CD4-positive, alpha-beta memory T cell (primary cell): Measurements from ENCODE around the gene FAF1. TPM values are rescaled to one million over a fixed set of nuclear protein-coding genes. Genes with fewer than 3 reads are reported as not detected.
"Not testable (repeated sequence)": the region's sequence is repeated elsewhere in the genome, so short reads cannot be mapped to it uniquely, and the experiment has no call there.

ENCODE experiments used
- CTCF ChIA-PET: fragments of 350-600 bp; sonication (Branson Sonifier 250); formaldehyde crosslinking; loops from one replicate; lab custom pipeline; 2021; ENCODE audit warnings: inconsistent platforms; ENCODE audit not compliant: partially characterized antibody; lab: Charles Lee
- POLR2A ChIA-PET: fragments of 350-600 bp; sonication (Branson Sonifier 250); formaldehyde crosslinking; loops from one replicate; lab custom pipeline; 2021; ENCODE audit not compliant: partially characterized antibody; lab: Charles Lee
- DNase-seq, 5 donors: peaks; one replicate each; pipeline versions ENCODE4 v3.0.0 to v3.0.0-alpha.2; 2020 to 2022; ENCODE audit warnings: mixed read lengths in 1 of 5
- H3K27ac ChIP-seq: one replicate; pipeline ENCODE4 v1.7.0; 2013; ENCODE audit warnings: low read depth, low read length
- H3K27me3 ChIP-seq: 2 replicates; pipeline ENCODE4 v1.7.0; 2013; ENCODE audit warnings: mild to moderate bottlenecking, low read length, moderate library complexity; ENCODE audit not compliant: insufficient read depth
- H3K36me3 ChIP-seq: 2 replicates; pipeline ENCODE4 v1.7.0; 2013; ENCODE audit warnings: mild to moderate bottlenecking, low read length, moderate library complexity; ENCODE audit not compliant: insufficient read depth
- H3K4me1 ChIP-seq: 2 replicates; pipeline ENCODE4 v1.7.0; 2013; ENCODE audit warnings: mild to moderate bottlenecking, low read length, moderate library complexity; ENCODE audit not compliant: insufficient read depth
- H3K4me3 ChIP-seq, 2 donors: one replicate each; pipeline ENCODE4 v1.7.0; 2013; ENCODE audit warnings: low read length in 2 of 2, mild to moderate bottlenecking in 1 of 2
- H3K9me3 ChIP-seq, 2 donors: one replicate each; pipeline ENCODE4 v1.7.0; 2013; ENCODE audit warnings: low read length in 2 of 2, control low read depth in 1 of 2; ENCODE audit not compliant: control insufficient read depth in 1 of 2
- H3K27ac Mint-ChIP-seq, 7 donors: one replicate each; pipeline ENCODE4 v1.8.0; 2020 to 2021; ENCODE audit warnings: mixed read lengths in 7 of 7, mild to moderate bottlenecking in 6 of 7, inconsistent platforms in 3 of 7, moderate library complexity in 3 of 7
- H3K27me3 Mint-ChIP-seq, 2 donors: one replicate each; pipeline ENCODE4 v1.8.0; 2020 to 2021; ENCODE audit warnings: mixed read lengths in 2 of 2
- H3K36me3 Mint-ChIP-seq, 2 donors: one replicate each; pipeline ENCODE4 v1.8.0; 2020 to 2021; ENCODE audit warnings: mixed read lengths in 2 of 2, inconsistent platforms in 1 of 2, mild to moderate bottlenecking in 1 of 2
- H3K4me1 Mint-ChIP-seq, 4 donors: one replicate each; pipeline ENCODE4 v1.8.0; 2020 to 2021; ENCODE audit warnings: mixed read lengths in 4 of 4, mild to moderate bottlenecking in 1 of 4
- H3K4me3 Mint-ChIP-seq, 8 donors: one replicate each; pipeline ENCODE4 v1.8.0; 2020 to 2021; ENCODE audit warnings: mixed read lengths in 8 of 8, mild to moderate bottlenecking in 7 of 8, moderate library complexity in 6 of 8, inconsistent platforms in 3 of 8
- H3K9me3 Mint-ChIP-seq, 8 donors: one replicate each; pipeline ENCODE4 v1.8.0; 2020 to 2021; ENCODE audit warnings: mixed read lengths in 8 of 8, mild to moderate bottlenecking in 5 of 8, inconsistent platforms in 3 of 8, moderate library complexity in 1 of 8
- intact Hi-C: fragments of 100-400 bp; cut with micrococcal nuclease; formaldehyde crosslinking; loops from one replicate; pipeline ENCODE4 v1.15.1; 2023
- polyA plus RNA-seq, 2 donors: library from polyadenylated mRNA; unstranded; fragments of 300-500 nt; fragmentation: Illumina TruSeq; gene quantifications; one replicate each; pipeline ENCODE4 v1.2.3, GENCODE V29; 2021
- total RNA-seq, 2 experiments: library from RNA; stranded (reverse); gene quantifications; one replicate each; pipeline ENCODE4 v1.2.3, GENCODE V29; 2021

FAF1 gene
- total and polyA plus RNA-seq, 4 experiments from 2014 or later: 36.0 to 60.2 (median 53.9) TPM

DNA sequence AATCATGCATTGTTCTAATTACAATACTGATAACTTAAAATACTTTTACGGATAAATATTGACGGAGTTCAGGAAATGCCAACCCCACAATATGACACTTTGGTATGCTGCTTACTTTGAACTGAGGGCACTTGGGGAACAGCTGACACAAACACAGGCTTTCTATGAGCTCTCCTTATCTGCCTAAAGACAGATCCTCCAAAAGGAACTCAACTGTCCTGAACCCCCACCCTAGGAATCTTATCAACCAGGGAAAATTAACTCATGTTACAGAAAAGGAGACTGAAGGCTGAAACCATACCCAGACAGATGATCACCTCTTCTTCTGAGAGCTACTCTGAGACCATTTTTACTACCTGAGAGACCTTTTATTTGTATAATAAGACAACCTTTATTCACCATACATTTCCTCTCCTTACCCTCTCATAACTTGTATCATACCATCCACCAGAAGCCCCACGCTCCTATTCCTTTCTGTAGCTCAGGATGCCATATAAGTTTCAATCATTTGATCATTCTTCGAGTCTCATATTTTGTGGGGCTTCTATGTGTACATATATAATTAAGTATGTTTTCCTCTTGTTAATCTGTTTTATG lies 239.5 kb downstream of the FAF1 start:
- no peak for DNase-seq
- no peaks in the 10 kb centered on the region for H3K36me3 ChIP-seq
- POLR2A ChIA-PET: no interaction called here

DNA sequence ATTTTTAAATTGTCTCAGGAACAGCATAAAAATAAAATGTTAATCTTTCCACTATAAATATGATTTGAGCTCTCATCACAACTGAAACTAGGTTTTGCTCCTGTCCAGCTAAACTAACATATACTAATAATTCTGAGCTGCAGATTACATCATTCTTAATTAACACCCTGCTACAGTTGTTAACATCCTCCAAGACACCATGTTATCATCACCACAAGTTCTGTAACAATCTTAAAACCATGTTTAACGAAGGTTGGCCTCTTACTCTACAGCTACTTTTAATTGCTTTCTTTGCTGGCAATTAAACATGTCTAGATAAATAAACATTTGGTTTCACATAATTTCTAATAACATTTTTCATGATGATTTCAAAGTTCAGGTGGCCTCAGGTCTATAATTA lies 240.9 kb downstream of the FAF1 start:
- Histone ChIP-seq H3K9me3 (no peaks in the 10 kb centered on the region), H3K4me3 (no peak overlapping the region), H3K36me3 (no peaks in the 10 kb centered on the region), H3K27me3 (no peaks in the 10 kb centered on the region), H3K4me1 (peaks cover 6% of the 10 kb centered on the region), H3K27ac (no peak overlapping the region)
- H3K36me3 Mint-ChIP-seq: peaks cover 16 to 34% of the 10 kb centered on the region in 2 donors
- H3K4me3 Mint-ChIP-seq: no peak overlapping the region
- no peak for DNase-seq
- ChIA-PET CTCF (interaction anchor here (1.5 kb wide), 1 partner anchor 14 kb away, joined by 4 read pairs; no protein-coding TSS in a partner anchor), POLR2A (no interaction called here)
- H3K27me3 Mint-ChIP-seq: no peaks in the 10 kb centered on the region
- no peak overlapping the region for H3K27ac Mint-ChIP-seq
- intact Hi-C loops: no loop called here
- H3K4me1 Mint-ChIP-seq: peaks cover 6 to 12% (median 9%) of the 10 kb centered on the region in 4 donors
- H3K9me3 Mint-ChIP-seq: peaks cover 0 to 2% (median 0%) of the 10 kb centered on the region in 8 donors

More for the DNA sequence above, 239.5 kb downstream of the FAF1 start:
- H3K4me1 Mint-ChIP-seq: peaks cover 18 to 25% (median 22%) of the 10 kb centered on the region in 4 donors
- H3K27ac Mint-ChIP-seq: no peak overlapping the region
- Histone ChIP-seq H3K27ac (no peak overlapping the region), H3K9me3 (no peaks in the 10 kb centered on the region), H3K4me3 (no peak overlapping the region), H3K27me3 (no peaks in the 10 kb centered on the region), H3K4me1 (peaks cover 20% of the 10 kb centered on the region)
- peaks cover 16 to 37% of the 10 kb centered on the region in 2 donors for H3K36me3 Mint-ChIP-seq
- intact Hi-C loops: no loop called here
- no peaks in the 10 kb centered on the region for H3K27me3 Mint-ChIP-seq
- no peak overlapping the region for H3K4me3 Mint-ChIP-seq
- peaks cover 0 to 2% (median 0%) of the 10 kb centered on the region in 8 donors for H3K9me3 Mint-ChIP-seq
- CTCF ChIA-PET: no interaction called here

DNA sequence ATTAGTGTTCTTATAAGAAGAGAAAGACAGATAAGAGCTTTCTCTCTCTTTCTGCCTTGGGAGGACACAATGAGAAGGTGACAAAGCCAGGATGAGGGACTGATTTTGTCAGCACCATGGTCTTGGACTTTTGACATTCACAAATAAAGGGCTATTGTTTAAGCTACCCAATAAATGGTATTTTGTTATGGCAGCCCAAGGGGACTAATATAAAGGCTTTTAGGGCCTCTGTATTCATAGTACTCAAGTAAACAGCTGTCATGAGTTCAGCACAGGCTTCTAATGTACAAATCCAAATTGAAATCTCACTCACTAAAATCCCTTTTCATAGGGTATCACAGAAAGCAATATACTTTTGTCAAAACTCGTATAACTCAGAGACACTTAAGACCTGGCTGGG lies 242.7 kb downstream of the FAF1 start:
- Mint-ChIP-seq H3K27ac (no peak overlapping the region), H3K36me3 (peaks cover 14 to 28% of the 10 kb centered on the region in 2 donors), H3K4me3 (no peak overlapping the region), H3K27me3 (no peaks in the 10 kb centered on the region), H3K4me1 (peaks cover 0 to 1% (median 0%) of the 10 kb centered on the region in 4 donors), H3K9me3 (peaks cover 0 to 2% (median 0%) of the 10 kb centered on the region in 8 donors)
- POLR2A ChIA-PET: no interaction called here
- DNase-seq: no peak
- Histone ChIP-seq H3K36me3 (no peaks in the 10 kb centered on the region), H3K27me3 (no peaks in the 10 kb centered on the region), H3K4me1 (no peaks in the 10 kb centered on the region), H3K9me3 (no peaks in the 10 kb centered on the region), H3K4me3 (no peak overlapping the region), H3K27ac (no peak overlapping the region)
- intact Hi-C loops: no loop called here
- CTCF ChIA-PET: no interaction called here

DNA sequence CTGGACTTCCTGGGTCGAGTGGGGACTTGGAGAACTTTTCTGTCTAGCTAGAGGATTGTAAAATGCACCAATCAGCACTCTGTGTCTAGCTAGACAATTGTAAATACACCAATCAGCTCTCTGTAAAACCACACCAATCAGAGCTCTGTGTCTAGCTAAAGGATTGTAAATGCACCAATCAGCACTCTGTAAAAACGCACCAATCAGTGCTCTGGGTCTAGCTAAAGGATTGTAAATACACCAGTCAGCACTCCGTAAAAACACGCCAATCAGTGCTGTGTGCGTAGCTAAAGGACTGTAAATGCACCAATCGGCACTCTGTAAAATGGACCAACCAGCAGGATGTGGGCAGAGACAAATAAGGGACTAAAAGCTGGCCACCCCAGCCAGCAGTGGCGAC lies 243.6 kb downstream of the FAF1 start:
- peak overlapping the region in 1 of 7 donors; percentile 10 for H3K27ac Mint-ChIP-seq
- H3K36me3 ChIP-seq, H3K9me3 ChIP-seq, DNase-seq, H3K4me1 Mint-ChIP-seq, intact Hi-C loops, H3K27ac ChIP-seq, H3K9me3 Mint-ChIP-seq, H3K4me3 Mint-ChIP-seq, H3K27me3 ChIP-seq, POLR2A ChIA-PET, H3K4me3 ChIP-seq, H3K27me3 Mint-ChIP-seq, H3K4me1 ChIP-seq: not testable (repeated sequence)
- CTCF ChIA-PET: interaction anchor here (2.2 kb wide), 1 partner anchor 11 kb away, joined by 8 read pairs; no protein-coding TSS in a partner anchor
- H3K36me3 Mint-ChIP-seq: peaks cover 10 to 28% of the 10 kb centered on the region in 2 donors

DNA sequence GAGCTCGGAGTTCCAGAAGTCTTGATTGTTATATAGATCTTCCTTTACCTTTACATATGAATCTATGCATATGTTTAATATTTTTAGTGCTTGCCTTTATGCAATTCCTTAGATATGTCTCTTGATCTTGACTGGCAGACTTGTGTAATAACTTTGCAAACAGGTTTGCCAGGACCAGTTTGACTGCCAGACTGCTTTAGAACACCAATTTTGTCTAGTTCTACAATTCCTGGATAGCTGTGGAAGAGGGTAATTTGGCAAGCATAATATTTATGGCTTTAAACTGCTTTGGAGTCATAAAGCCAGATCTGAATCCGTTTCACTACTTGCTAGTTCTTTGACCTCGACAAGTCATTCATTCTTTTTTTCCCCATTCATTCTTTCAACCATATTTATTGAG lies 250.0 kb downstream of the FAF1 start:
- H3K4me3 Mint-ChIP-seq: no peak overlapping the region
- H3K27me3 Mint-ChIP-seq: no peaks in the 10 kb centered on the region
- DNase-seq: no peak
- H3K4me1 ChIP-seq: no peaks in the 10 kb centered on the region
- H3K27ac Mint-ChIP-seq: no peak overlapping the region
- H3K36me3 Mint-ChIP-seq: no peaks in the 10 kb centered on the region
- POLR2A ChIA-PET: no interaction called here
- no peaks in the 10 kb centered on the region for H3K27me3 ChIP-seq
- H3K9me3 ChIP-seq: no peaks in the 10 kb centered on the region
- no peaks in the 10 kb centered on the region for H3K36me3 ChIP-seq
- H3K27ac ChIP-seq: no peak overlapping the region
- intact Hi-C loops: no loop called here
- H3K9me3 Mint-ChIP-seq: no peaks in the 10 kb centered on the region
- CTCF ChIA-PET: no interaction called here
- peaks cover 0 to 6% (median 4%) of the 10 kb centered on the region in 4 donors for H3K4me1 Mint-ChIP-seq
- H3K4me3 ChIP-seq: no peak overlapping the region

DNA sequence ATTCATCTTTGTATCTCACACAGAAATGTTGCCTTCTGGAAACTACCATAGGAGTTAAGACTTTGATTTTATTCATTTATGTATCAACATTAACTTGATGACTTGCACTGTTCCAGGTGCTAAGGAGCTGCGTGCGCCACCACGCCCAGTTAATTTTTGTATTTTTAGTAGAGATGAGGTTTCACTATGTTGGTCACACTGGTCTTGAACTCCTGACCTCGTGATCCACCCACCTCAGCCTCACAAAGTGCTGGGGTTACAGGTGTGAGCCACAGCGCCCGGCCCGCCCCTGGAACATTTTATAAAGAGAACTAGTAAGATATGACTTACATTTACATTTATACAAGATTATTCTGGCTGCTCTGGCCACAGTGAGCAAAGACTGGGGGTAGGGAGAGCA lies 252.2 kb downstream of the FAF1 start:
- no peaks in the 10 kb centered on the region for H3K9me3 ChIP-seq
- intact Hi-C loops: no loop called here
- Mint-ChIP-seq H3K4me3 (no peak overlapping the region), H3K4me1 (peaks cover 0 to 6% (median 5%) of the 10 kb centered on the region in 4 donors), H3K9me3 (no peaks in the 10 kb centered on the region), H3K27ac (peak overlapping the region in 1 of 7 donors; percentile 29), H3K36me3 (peaks cover 0 to 3% of the 10 kb centered on the region in 2 donors), H3K27me3 (no peaks in the 10 kb centered on the region)
- no peak overlapping the region for H3K4me3 ChIP-seq
- H3K4me1 ChIP-seq: no peaks in the 10 kb centered on the region
- ChIA-PET POLR2A (no interaction called here), CTCF (interaction anchor here (1.1 kb wide), 1 partner anchor 15 kb away, joined by 3 read pairs; no protein-coding TSS in a partner anchor)
- DNase-seq: no peak
- no peak overlapping the region for H3K27ac ChIP-seq
- H3K27me3 ChIP-seq: no peaks in the 10 kb centered on the region
- H3K36me3 ChIP-seq: no peaks in the 10 kb centered on the region

DNA sequence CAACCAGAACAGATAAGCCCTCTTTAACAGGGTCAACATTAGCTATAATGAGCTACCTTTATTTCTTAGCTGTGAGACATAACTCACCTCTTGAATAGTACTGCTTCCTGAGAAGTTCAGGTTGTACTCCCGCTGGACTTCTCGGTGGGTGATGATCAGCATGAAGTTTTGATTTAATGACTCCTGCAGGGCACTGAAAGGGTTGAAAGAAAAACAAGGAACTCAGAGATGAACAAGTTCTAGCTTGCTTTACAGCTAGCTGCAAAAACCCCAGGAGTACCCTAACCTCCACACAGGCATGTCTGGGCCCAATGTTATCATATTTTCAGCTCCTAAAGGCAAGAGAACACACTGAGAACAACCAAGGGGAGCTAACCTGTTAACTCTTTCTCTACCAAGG lies 254.4 kb downstream of the FAF1 start:
- no peak overlapping the region for H3K4me3 Mint-ChIP-seq
- Histone ChIP-seq H3K4me1 (no peaks in the 10 kb centered on the region), H3K27me3 (no peaks in the 10 kb centered on the region), H3K36me3 (no peaks in the 10 kb centered on the region), H3K9me3 (no peaks in the 10 kb centered on the region), H3K4me3 (no peak overlapping the region), H3K27ac (no peak overlapping the region)
- peaks cover 0 to 6% (median 2%) of the 10 kb centered on the region in 4 donors for H3K4me1 Mint-ChIP-seq
- H3K9me3 Mint-ChIP-seq: no peaks in the 10 kb centered on the region
- no peaks in the 10 kb centered on the region for H3K27me3 Mint-ChIP-seq
- intact Hi-C loops: no loop called here
- no peak for DNase-seq
- H3K36me3 Mint-ChIP-seq: peaks cover 0 to 10% of the 10 kb centered on the region in 2 donors
- POLR2A ChIA-PET: no interaction called here
- CTCF ChIA-PET: interaction anchor here (1.5 to 2.4 kb wide), 3 partner anchors 9 to 13 kb away, joined by 4 to 9 read pairs (median 8); no protein-coding TSS in a partner anchor
- H3K27ac Mint-ChIP-seq: peak overlapping the region in 2 of 7 donors; percentile 3 to 17
